Upper lobe of left lung (tissue), 4 donors: ENCODE measurements around the gene KDM1A.
"Not testable (repeated sequence)": the region's sequence is repeated elsewhere in the genome, so short reads cannot be mapped to it uniquely, and the experiment has no call there.

Experiments
- EP300 ChIP-seq, 4 donors: sonication (generic); formaldehyde crosslinking; IDR thresholded peaks; one replicate each; pipeline ENCODE4 v1.5.1; 2017; ENCODE audit warnings: antibody characterized with exemption in 4 of 4, control low read depth in 2 of 4
- POLR2AphosphoS5 ChIP-seq, 2 donors: sonication (generic); formaldehyde crosslinking; IDR thresholded peaks; one replicate each; pipeline ENCODE4 v1.5.1; 2017; ENCODE audit warnings: antibody characterized with exemption in 2 of 2
- TF ChIP-seq, protein P1 (sequence below), 6 experiments: fragments of 450-650 bp in 4 of 6; fragments of 200-600 bp in 2 of 6; sonication (generic) in 2 of 6; IDR thresholded peaks; one replicate each; pipeline ENCODE4 v1.5.1; 2016 to 2019; ENCODE audit warnings: antibody characterized with exemption in 6 of 6

- TF ChIP-seq, protein P1, sequence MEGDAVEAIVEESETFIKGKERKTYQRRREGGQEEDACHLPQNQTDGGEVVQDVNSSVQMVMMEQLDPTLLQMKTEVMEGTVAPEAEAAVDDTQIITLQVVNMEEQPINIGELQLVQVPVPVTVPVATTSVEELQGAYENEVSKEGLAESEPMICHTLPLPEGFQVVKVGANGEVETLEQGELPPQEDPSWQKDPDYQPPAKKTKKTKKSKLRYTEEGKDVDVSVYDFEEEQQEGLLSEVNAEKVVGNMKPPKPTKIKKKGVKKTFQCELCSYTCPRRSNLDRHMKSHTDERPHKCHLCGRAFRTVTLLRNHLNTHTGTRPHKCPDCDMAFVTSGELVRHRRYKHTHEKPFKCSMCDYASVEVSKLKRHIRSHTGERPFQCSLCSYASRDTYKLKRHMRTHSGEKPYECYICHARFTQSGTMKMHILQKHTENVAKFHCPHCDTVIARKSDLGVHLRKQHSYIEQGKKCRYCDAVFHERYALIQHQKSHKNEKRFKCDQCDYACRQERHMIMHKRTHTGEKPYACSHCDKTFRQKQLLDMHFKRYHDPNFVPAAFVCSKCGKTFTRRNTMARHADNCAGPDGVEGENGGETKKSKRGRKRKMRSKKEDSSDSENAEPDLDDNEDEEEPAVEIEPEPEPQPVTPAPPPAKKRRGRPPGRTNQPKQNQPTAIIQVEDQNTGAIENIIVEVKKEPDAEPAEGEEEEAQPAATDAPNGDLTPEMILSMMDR (IDR thresholded peaks at IDR 0.05) = not testable (repeated sequence)
- not testable (repeated sequence) for TF ChIP-seq EP300, POLR2AphosphoS5 (IDR thresholded peaks at IDR 0.05)
Observed at GRCh38 chr1:23004769-23005168, 14.5 kb upstream of the KDM1A start.
